22Rv1 (cell line): Measurements from ENCODE around the gene SELPLG.

Experiments used
- CTCF ChIP-seq: fragments of 450-650 bp; IDR thresholded peaks from 2 replicates; pipeline ENCODE4 v1.5.1; 2017; ENCODE audit warnings: mild to moderate bottlenecking
- ZFX ChIP-seq: fragments of 450-650 bp; IDR thresholded peaks from 2 replicates; pipeline ENCODE4 v1.6.1; 2017; ENCODE audit warnings: antibody characterized with exemption, borderline replicate concordance

- TF ChIP-seq CTCF = no peak
- no peak for TF ChIP-seq ZFX
Measured at GRCh38 chr12:108589840-108590229, 43.9 kb downstream of the SELPLG start.
